Skin epidermis (tissue), 12 donors: ENCODE data around the gene PLXND1.
"Not testable (repeated sequence)": the region's sequence is repeated elsewhere in the genome, so short reads cannot be mapped to it uniquely, and the experiment has no call there.

Source experiments
- H3K27ac ChIP-seq, 21 experiments: fragments of 200-600 bp; sonication (generic) in 11 of 21; one replicate each; pipeline ENCODE4 v1.5.0; 2020; ENCODE audit warnings: mild to moderate bottlenecking in 3 of 21, inconsistent platforms in 2 of 21, moderate library complexity in 2 of 21
- H3K4me3 ChIP-seq, 7 experiments: fragments of 200-600 bp; sonication (generic) in 2 of 7; one replicate each; pipeline ENCODE4 v1.5.0; 2020; ENCODE audit warnings: inconsistent platforms in 2 of 7, mild to moderate bottlenecking in 2 of 7, moderate library complexity in 1 of 7

PLXND1 gene

GRCh38 chr3:129558772-129559564, 47.5 kb downstream of the PLXND1 start:
- peak overlapping the region in 16 of 21 experiments; percentile 1 to 73 (median 42) for H3K27ac ChIP-seq
- no peak overlapping the region for H3K4me3 ChIP-seq

GRCh38 chr3:129558081-129558771, 48.2 kb downstream of the PLXND1 start:
- no peak overlapping the region for H3K4me3 ChIP-seq
- peak overlapping the region in 18 of 21 experiments; percentile 9 to 73 (median 34) for H3K27ac ChIP-seq

GRCh38 chr3:129557548-129557894, 49.0 kb downstream of the PLXND1 start:
- H3K4me3 ChIP-seq, result no peak overlapping the region
- H3K27ac ChIP-seq, result peak overlapping the region in 11 of 21 experiments; percentile 3 to 73 (median 30)

- peak overlapping the region in 7 of 21 experiments; percentile 3 to 59 (median 13) for H3K27ac ChIP-seq
- H3K4me3 ChIP-seq, result no peak overlapping the region
Measured at GRCh38 chr3:129556890-129557547, 49.5 kb downstream of the PLXND1 start.

GRCh38 chr3:129556358-129556695, 50.1 kb downstream of the PLXND1 start:
- Histone ChIP-seq H3K27ac (peak overlapping the region in 1 of 21 experiments; percentile 7), H3K4me3 (no peak overlapping the region)

- no peak overlapping the region for H3K4me3 ChIP-seq
- peak overlapping the region in 2 of 21 experiments; percentile 7 to 11 for H3K27ac ChIP-seq
Measured at GRCh38 chr3:129555616-129556357, 50.7 kb downstream of the PLXND1 start.

GRCh38 chr3:129555153-129555550, 51.3 kb downstream of the PLXND1 start:
- Histone ChIP-seq H3K4me3 (no peak overlapping the region), H3K27ac (peak overlapping the region in 4 of 21 experiments; percentile 1 to 40 (median 9))

GRCh38 chr3:129554356-129555152, 51.9 kb downstream of the PLXND1 start:
- Histone ChIP-seq H3K27ac (peak overlapping the region in 5 of 21 experiments; percentile 1 to 40 (median 14)), H3K4me3 (no peak overlapping the region)

GRCh38 chr3:129553719-129554118, 52.8 kb downstream of the PLXND1 start:
- H3K4me3 ChIP-seq, result no peak overlapping the region
- H3K27ac ChIP-seq, result peak overlapping the region in 2 of 21 experiments; percentile 14 to 40

GRCh38 chr3:129553171-129553570, 53.3 kb downstream of the PLXND1 start:
- no peak overlapping the region for H3K4me3 ChIP-seq
- H3K27ac ChIP-seq, result peak overlapping the region in 3 of 21 experiments; percentile 9 to 34 (median 16)

GRCh38 chr3:129552287-129553050, 54.0 kb downstream of the PLXND1 start:
- H3K27ac ChIP-seq, result peak overlapping the region in 3 of 21 experiments; percentile 9 to 34 (median 16)
- H3K4me3 ChIP-seq, result no peak overlapping the region

GRCh38 chr3:129549805-129550204, 56.7 kb downstream of the PLXND1 start:
- no peak overlapping the region for H3K4me3 ChIP-seq
- no peak overlapping the region for H3K27ac ChIP-seq

- Histone ChIP-seq H3K4me3 (no peak overlapping the region), H3K27ac (no peak overlapping the region)
Measured at GRCh38 chr3:129549006-129549800, 57.3 kb downstream of the PLXND1 start.

- H3K4me3 ChIP-seq, result no peak overlapping the region
- no peak overlapping the region for H3K27ac ChIP-seq
Measured at GRCh38 chr3:129548104-129548965, 58.1 kb downstream of the PLXND1 start.

- no peak overlapping the region for H3K27ac ChIP-seq
- H3K4me3 ChIP-seq, result no peak overlapping the region
Measured at GRCh38 chr3:129547241-129547640, 59.2 kb downstream of the PLXND1 start.

- not testable (repeated sequence) for H3K27ac ChIP-seq, H3K4me3 ChIP-seq
Measured at GRCh38 chr3:129545951-129546350, 60.5 kb downstream of the PLXND1 start.

- Histone ChIP-seq H3K4me3 (no peak overlapping the region), H3K27ac (no peak overlapping the region)
Measured at GRCh38 chr3:129543999-129544398, 62.5 kb downstream of the PLXND1 start.
